CD4-positive, alpha-beta T cell treated with Interleukin-17A for 1 hour (primary cell): ENCODE results near the gene DOCK11.

ENCODE experiments used
- DNase-seq: peaks from one replicate; pipeline ENCODE4 v3.0.0-alpha.2; 2020

Gene DOCK11

GRCh38 chrX:118534716-118535493 lies 39.3 kb downstream of the DOCK11 start:
- DNase-seq: no peak

DNA sequence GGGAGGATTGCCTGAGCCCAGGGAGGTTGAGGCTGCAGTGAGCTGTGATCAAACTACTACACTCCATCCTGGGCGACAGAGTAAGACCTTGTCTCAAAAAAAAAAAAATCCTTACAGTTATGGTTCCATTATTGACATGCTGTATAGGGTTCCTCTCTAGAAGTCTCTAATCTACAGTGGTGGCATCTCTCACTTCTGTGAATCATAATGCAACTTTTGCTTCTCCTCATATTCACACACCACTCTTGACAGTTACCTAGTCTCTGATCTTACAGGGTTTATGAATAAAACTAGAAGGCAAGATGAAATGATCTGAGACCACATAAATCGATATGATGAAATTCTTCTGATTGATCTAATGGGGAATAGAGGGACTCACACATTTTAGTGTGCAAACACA lies 40.6 kb downstream of the DOCK11 start:
- DNase-seq: no peak

DNA sequence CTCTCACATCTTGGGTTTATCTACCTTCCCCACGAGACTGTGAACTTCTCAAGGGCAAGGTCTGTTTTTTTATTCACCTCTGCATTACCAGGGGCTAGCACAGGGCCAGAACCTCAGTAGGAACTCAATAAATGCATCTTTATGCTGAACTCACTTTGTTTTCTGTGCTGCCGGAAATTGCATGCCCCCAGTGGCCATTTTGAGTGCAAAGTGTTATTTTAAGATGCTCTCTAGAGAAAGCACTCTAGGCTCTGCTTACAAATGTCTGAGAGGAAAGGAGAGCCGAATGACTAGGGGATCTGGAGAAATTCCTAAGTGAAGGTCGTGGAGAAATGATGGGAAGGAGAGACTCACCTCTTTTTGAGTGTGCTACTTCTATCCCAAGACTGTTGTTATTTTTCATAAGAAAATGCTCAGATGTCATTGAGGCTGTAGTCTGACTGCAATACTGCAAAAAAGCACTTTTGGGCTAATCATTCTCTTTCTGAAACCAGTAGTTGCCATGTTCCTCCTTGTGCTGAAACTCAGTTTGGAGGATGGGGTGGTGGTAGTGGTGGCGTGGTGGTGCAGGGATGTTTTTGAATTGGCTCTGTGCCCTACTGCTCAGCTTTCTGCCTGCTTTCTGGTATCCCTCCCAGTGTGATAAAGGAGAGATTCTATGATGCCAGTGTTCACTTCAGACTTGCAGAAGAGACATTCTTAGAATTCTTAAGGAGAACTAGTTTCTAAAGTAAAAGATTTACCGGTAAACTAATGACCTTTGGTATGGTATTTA lies 41.3 kb downstream of the DOCK11 start:
- DNase-seq: peak; percentile 71

- DNase-seq: no peak
Observed at GRCh38 chrX:118538386-118538785, 42.8 kb downstream of the DOCK11 start.

GRCh38 chrX:118540342-118540741 lies 44.7 kb downstream of the DOCK11 start:
- DNase-seq: no peak

DNA sequence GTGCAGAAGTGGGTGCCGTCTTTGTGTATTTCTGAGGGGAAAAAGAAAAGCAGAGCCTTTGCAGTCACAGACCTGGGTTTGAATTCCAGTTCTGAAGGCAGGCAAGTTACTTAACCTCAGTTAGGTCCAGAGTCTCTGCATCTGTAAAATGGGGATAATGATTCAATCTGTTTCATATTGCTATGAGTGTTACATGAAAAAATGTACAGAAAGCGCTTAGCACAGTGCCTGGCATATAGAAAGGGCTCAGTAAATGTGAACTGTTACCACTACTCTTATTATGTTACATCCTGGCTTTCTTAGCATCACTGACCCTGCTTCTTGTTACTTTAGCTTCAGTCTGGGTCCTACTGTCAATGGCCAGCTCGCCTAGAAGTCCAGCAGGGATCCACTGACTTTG lies 45.9 kb downstream of the DOCK11 start:
- DNase-seq: no peak

- no peak for DNase-seq
Observed at GRCh38 chrX:118545510-118545909, 49.9 kb downstream of the DOCK11 start.

DNA sequence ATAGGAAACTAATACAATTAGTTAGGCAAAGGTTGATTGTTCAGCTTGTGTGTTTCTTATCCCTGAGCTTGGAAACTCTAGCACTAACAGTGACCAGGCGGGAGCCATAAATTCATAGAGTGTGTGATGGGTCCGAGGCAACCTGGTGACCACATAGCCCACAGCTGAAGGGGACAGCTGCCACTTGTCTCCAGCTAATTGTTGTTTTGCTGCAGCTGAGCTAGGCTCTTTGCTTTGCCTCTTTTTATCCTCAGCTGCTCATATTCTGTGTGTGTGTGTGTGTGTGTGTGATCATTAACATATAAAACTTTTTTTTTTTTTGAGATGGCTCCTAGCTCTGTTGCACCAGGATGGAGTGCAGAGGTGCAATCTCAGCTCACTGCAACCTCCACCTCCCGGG lies 53.2 kb downstream of the DOCK11 start:
- DNase-seq: no peak

GRCh38 chrX:118550792-118551191 lies 55.2 kb downstream of the DOCK11 start:
- no peak for DNase-seq

- DNase-seq: no peak
Observed at GRCh38 chrX:118551426-118551825, 55.8 kb downstream of the DOCK11 start.

DNA sequence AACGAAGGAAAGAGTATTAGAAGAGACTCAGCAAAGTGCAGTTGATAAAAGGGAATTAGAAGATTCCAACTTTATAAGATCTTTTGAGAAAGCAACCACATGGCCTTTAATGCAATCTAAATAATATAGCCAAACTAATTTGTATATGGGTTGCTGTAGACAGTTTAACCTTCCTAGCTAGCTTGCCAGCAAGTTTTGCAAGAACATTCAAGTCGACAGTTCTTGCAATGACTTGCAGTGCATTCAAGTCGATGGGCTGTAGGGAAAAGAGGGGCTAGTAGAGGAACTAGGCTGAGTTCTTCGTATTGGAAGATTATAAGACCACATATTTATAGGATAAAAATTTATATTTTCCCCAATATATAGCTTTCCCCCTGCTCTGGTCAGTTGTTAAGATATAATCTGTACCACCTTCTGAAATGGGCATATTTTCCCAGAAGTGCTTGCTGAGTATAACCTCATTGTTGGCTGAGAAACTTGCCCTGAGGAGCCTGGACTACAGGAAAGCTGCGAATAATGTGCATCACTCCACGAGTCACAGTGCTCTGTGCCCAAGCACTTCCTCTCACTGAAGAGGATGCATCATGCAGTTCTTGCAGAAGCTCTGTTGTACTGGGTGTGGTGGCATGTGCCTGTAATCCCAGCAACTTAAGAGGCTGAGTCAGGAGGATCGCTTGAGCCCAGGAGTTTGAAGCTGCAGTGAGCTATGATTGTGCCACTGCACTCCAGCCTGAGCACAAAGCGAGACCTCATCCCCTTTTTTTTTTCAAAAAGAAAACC lies 56.7 kb downstream of the DOCK11 start:
- no peak for DNase-seq

DNA sequence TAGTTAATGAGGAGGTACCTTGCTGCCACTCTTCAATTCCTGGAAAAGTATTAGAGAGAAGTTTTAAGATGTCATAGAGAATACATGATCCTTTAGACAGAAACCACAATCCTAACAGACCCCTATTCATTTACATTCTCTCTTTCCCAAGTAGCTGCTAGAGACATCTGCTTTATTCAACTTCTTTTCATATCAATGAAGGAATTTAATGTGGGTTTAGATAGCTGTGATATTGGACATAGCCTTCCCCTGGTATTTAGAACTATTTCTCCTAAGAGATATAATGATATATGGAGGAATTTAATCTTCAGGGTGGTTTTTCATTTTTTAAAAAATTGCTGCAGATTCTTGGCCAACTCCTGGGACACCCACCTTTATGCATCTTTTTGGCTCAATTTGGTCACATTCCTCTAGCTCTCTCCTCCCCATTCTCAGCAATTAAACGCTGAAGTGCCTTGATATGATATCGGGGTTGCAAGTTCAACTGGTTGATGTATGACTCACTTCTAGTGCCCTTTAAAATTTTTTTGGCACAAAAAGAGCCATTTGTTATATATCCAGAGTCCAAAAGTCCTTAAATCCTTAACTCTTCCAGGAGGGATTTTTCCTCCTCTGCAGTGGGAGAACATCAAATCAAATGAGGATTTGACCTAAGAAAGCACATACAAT lies 57.6 kb downstream of the DOCK11 start:
- DNase-seq: no peak

- DNase-seq: no peak
Observed at GRCh38 chrX:118554511-118554910, 58.9 kb downstream of the DOCK11 start.

- DNase-seq: no peak
Observed at GRCh38 chrX:118558926-118559325, 63.3 kb downstream of the DOCK11 start.

DNA sequence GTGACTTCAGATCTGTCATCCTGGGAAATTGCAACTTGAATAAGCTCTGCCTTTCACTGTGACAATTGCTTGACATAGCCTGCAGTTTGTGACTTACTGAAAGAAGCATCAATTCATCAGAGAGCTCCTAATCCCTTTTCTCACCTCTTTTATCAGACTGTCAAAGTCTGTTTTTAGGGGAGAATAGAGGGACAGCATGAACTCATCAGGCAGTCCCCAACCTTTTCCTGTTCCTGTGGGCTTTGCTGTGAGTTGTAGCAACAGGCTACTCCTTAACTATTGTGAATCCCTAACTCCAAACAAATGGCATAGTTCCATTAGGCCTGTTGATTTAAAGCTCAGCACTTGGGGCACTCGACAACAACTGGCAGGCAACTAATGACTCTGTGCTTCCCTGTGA lies 64.9 kb downstream of the DOCK11 start:
- DNase-seq: no peak

DNA sequence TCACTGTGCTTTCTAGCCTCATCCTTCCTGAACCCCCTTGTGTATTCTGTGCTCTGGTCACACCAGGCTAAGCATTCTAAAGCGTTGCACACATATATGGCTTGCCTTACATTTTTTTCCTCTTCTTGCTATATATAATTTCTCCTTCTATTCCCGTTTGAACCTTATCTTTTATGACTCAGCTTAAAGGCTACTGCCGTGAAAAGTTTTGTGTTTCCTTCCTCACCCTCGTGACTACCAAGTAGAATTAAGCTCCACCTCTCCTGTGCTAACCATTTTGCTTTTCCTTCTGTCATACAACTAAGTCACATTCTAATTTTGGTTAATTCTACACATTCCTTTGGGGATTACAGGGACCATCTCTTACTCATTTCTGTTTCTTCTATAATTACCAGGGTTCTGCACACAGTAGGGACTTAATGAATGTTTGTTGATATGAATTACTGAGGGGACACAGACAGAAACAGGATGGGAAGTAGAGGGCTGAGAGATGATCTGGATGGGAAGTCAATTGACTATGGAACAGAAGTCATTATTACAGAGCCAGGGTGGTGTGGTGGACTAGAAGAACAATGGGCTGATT lies 67.1 kb downstream of the DOCK11 start:
- DNase-seq: no peak

- no peak for DNase-seq
Observed at GRCh38 chrX:118564498-118564897, 68.9 kb downstream of the DOCK11 start.

DNA sequence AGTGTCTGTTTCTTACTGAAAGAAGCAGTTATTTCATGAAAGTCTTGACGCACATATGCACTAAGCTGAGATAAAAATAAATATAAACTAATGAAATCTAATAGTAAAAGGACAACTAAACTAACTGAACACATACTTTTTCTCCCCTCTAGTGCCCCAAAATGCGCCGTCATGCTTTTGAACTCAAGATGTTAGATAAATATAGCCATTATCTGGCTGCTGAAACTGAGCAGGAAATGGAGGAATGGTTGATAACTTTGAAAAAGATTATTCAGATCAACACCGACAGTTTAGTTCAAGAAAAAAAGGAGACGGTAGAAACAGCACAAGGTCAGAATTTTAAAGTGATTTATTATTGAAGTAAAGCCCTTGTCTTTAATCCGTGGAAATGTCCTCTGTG lies 70.2 kb downstream of the DOCK11 start:
- DNase-seq: no peak

- no peak for DNase-seq
Observed at GRCh38 chrX:118566359-118566758, 70.7 kb downstream of the DOCK11 start.

GRCh38 chrX:118569676-118570075 lies 74.1 kb downstream of the DOCK11 start:
- no peak for DNase-seq

DNA sequence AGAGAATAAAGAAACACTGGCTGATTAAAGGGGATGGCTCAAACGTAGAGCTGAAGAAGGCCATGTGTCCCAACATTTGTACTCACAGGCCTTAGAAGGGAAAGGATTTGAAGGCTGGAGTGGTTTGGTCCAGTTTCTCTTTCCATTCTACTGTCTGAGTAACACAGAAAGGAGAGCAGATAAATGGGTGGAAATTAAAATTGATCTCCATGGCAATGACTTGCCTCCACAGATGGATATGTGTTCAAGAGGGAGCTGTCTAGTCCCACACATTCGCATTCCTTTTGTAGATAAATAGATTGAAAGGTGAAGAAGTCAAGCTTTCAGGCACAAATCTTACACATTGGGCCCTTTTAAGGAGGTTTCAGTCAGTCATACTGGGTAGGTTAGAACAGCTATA lies 74.6 kb downstream of the DOCK11 start:
- DNase-seq: no peak

- DNase-seq: no peak
Observed at GRCh38 chrX:118571836-118572235, 76.2 kb downstream of the DOCK11 start.

DNA sequence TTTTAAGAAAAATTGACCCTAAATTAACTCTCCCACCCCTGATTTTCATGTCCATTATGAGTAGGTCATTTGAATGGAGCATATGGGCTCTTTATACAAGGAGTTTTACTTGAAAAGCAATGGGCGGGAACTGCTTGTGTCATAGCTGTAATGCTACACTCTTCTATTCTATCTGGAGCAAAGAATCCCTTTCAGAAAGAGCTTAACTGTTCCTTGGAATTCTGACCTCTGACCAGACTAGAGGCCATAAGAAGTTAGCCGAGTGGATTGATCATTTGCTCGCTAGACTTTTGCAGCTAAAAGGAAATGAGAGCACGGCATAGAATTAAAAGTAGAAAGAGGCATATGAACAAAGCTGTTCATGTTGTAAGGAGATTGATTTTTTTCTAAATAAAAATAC lies 79.1 kb downstream of the DOCK11 start:
- no peak for DNase-seq
